GM19035 (cell line): ENCODE data around the gene DOCK6.
"Not testable (repeated sequence)": the region's sequence is repeated elsewhere in the genome, so short reads cannot be mapped to it uniquely, and the experiment has no call there.

Experiments used
- ATAC-seq: cut with Tn5 transposase; IDR thresholded peaks from one replicate; pipeline ENCODE4 v1.9.1; 2021; ENCODE audit not compliant: unreplicated experiment

Gene DOCK6

GRCh38 chr19:11176466-11177193, 85.7 kb downstream of the DOCK6 start:
- no peak for ATAC-seq

- no peak for ATAC-seq
Measured at GRCh38 chr19:11175920-11176319, 86.4 kb downstream of the DOCK6 start.

GRCh38 chr19:11174336-11174735, 88.0 kb downstream of the DOCK6 start:
- no peak for ATAC-seq

GRCh38 chr19:11173516-11174155, 88.7 kb downstream of the DOCK6 start:
- no peak for ATAC-seq

- ATAC-seq: no peak
Measured at GRCh38 chr19:11172576-11172975, 89.7 kb downstream of the DOCK6 start.

- ATAC-seq: no peak
Measured at GRCh38 chr19:11171144-11171543, 91.2 kb downstream of the DOCK6 start.

GRCh38 chr19:11169896-11170678, 92.2 kb downstream of the DOCK6 start:
- ATAC-seq: no peak

- ATAC-seq: no peak
Measured at GRCh38 chr19:11168568-11168967, 93.8 kb downstream of the DOCK6 start.

- no peak for ATAC-seq
Measured at GRCh38 chr19:11166281-11167142, 95.8 kb downstream of the DOCK6 start.

GRCh38 chr19:11165486-11166030, 96.8 kb downstream of the DOCK6 start:
- no peak for ATAC-seq

- no peak for ATAC-seq
Measured at GRCh38 chr19:11164879-11165406, 97.4 kb downstream of the DOCK6 start.

- ATAC-seq: no peak
Measured at GRCh38 chr19:11164296-11164695, 98.0 kb downstream of the DOCK6 start.

GRCh38 chr19:11160440-11160768, 101.9 kb downstream of the DOCK6 start:
- ATAC-seq: not testable (repeated sequence)

- ATAC-seq: no peak
Measured at GRCh38 chr19:11159598-11160439, 102.5 kb downstream of the DOCK6 start.

- ATAC-seq: peak; percentile 94
Measured at GRCh38 chr19:11155373-11156120, 106.8 kb downstream of the DOCK6 start, which contains the start of gene SPC24. Gene SPC24 (minus strand): TSS chr19:11155782. CDS start chr19:11155776, 6 bp downstream.

GRCh38 chr19:11154683-11155047, 107.7 kb downstream of the DOCK6 start:
- no peak for ATAC-seq

GRCh38 chr19:11152318-11153062, 109.8 kb downstream of the DOCK6 start:
- ATAC-seq: no peak

GRCh38 chr19:11151181-11151580, 111.1 kb downstream of the DOCK6 start:
- no peak for ATAC-seq
